NCI-H526 (cell line): ENCODE data around the gene ADGRA1.

Source experiments
- DNase-seq, 2 experiments: peaks; one replicate each; lab custom pipeline; 2025; lab: John Stamatoyannopoulos, UW

Gene ADGRA1

DNA sequence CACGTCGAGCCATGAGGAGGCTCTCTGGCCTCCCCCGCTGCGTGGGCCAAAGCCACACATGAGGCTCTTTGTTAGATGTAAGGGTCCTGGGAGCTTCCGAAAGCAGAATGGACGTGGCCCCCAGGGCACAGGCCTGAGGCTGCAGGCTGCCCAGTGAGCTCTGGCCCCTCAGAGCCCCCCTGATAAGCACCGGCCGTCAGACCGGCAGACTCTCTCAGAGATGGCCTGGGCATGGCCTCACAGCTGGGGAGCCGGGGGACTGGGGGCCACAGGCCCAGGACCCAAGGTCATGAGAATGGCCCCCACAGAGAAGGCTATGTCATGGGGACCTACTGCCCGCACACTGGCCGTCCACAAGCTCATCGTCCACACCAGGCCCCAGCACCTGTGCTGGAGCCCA is 31.7 kb upstream of the ADGRA1 start:
- DNase-seq, result no peak

DNA sequence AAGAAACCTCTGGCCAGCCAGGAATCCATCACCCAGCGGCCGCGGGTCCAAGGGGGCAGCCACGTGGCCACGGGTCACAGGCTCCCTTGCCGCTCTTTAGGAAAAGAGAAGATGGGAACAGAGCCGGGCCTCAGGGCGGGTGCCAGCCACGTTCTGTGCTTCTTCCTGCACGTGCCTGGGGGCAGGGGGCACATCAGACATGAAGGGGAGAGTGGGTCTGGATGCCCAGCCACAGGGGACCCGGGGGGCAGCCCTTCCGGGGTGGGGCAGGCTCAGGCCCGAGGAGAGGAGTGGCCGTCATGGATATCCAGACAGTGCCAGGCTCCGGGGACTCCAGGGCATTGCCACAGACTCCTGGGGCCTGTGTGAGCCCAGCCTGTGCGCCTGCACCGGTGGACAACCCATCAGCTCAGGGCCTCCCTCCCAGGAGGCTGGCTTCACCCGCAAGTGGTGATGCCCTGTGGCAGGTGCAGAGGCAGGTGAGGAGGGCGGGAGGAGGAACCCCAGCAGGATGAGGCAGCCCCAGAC is 31.0 kb upstream of the ADGRA1 start:
- DNase-seq, result no peak

DNA sequence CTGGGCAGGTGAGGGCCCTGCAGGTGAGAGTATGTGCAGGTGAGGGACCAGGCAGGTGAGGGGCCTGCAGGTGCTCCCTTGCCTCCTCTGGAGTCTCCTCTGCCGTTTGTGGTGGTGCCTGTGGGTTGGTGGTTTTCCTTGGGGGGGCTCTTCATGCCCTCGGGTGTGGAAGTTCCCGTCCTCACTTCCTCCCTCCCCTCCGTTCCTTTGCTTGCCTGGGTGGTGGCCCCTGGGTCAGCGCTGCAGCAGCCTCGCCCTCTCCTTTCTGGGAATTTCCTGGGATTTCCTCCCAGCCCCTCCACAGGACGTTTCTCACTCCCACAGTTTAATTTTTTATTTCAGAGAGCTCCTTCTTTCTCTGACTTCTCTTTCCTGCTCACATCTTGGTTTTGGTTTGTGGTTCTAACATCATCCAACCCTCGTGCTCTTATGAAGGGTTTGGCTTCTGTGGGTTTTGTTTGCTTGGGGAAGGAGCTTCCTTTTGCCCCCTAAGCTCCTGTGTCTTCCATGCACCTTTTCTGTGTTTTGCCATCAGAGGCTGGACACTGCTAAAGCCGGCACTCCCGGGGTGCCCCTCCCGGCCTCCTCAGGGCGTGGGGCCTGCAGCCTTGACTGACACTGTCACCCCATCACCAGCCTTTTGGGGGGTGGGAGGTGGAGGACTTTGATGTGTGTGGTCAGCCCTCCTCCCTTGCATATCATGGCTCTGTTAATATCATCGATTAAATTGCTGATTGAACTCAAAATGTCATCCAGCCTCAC is 29.2 kb upstream of the ADGRA1 start:
- DNase-seq, result no peak

DNA sequence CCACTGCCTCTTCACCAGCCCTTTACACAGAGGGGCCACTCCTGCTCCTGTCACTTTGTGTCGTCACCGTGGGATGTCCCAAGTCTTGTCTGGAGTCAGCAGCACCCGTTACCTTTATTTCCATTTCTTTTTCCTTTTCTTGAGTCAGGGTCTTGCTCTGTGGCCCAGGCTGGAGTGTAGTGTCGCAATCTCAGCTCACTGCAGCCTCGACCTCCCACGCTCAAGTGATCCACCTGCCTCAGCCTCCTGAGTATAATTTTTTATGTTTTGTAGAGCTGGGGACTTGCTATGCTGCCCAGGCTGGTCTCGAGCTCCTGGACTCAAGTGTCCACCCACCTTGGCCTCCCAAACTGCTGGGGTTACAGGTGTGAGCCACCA is 28.6 kb upstream of the ADGRA1 start:
- DNase-seq, result no peak

DNA sequence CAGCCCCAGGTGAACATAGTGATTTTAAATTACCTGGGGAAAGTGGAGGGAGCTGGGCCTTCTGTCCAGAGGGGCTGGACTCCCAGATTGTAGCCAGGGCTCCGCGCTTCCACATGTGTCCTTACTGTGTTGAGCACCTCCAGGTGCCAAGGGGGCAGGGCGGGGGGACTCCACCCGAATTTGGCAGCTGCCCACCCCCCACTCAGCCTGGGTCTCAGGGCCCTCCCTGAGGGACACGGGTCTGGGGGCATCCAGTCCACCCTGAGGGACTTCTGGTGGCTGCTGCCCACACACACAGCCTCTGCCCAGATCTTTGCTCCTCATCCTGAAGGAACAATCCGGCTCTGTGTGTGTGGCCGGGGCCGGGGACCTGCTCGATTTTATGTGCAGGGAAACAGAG is 28.2 kb upstream of the ADGRA1 start:
- no peak for DNase-seq

DNA sequence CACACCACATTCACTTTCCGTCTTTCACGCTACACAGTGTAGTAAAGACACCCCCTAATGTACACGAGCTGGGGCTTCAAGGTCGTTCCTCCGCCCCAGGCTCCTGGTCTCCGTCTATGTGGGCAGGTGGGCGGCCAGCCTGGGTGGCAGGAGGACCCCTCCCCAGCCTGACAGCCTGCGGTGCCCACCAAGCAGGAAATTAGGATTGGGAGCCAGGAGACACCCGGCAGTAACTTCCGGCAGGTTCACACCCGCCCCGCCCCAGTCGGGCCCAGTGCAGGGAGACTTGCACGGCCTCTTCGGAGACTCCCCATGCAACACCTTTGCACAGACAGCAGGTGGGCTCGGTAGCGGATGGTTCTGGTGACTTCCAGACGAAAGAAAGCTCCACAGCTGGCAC is 27.7 kb upstream of the ADGRA1 start:
- DNase-seq, result no peak

DNA sequence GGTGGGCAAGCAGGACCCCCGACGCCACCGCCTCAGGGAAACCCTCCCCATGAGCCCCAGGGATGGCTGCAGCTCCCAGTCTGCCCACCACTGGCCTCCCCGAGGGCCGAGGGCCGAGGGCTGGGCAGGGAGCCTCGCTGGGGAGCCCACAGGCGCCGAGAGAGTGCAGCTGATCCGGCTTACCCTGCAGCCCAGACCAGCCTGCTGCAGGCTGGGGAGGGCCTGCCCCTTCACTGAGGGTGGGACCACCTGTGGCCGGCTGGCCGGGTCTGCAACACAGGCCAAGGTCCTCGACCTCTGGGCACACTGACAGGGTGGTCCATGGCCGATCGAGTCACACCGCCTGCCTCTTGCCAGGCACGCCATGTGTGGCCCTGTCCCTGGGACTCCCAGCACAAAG is 27.3 kb upstream of the ADGRA1 start:
- no peak for DNase-seq

DNA sequence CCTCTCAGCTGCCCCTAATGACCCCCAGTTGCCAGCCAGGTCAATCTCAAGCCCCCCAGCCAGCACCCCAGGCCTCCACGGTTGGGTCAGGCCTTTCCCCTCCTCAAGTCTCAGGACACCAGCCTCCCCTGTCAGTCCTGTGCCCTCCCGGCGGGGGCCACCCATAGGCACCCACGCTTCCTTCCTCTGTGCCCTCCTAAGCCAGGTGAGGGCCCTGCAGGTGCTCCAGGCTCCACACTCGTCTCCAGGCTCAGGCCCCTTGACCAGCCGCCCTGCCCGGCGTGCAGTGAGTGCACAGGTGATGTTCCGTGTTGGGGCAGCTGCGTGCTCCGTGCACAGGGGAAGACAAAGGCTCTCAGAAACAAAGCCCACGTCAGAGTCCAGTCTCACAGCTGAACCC is 26.8 kb upstream of the ADGRA1 start:
- no peak for DNase-seq

DNA sequence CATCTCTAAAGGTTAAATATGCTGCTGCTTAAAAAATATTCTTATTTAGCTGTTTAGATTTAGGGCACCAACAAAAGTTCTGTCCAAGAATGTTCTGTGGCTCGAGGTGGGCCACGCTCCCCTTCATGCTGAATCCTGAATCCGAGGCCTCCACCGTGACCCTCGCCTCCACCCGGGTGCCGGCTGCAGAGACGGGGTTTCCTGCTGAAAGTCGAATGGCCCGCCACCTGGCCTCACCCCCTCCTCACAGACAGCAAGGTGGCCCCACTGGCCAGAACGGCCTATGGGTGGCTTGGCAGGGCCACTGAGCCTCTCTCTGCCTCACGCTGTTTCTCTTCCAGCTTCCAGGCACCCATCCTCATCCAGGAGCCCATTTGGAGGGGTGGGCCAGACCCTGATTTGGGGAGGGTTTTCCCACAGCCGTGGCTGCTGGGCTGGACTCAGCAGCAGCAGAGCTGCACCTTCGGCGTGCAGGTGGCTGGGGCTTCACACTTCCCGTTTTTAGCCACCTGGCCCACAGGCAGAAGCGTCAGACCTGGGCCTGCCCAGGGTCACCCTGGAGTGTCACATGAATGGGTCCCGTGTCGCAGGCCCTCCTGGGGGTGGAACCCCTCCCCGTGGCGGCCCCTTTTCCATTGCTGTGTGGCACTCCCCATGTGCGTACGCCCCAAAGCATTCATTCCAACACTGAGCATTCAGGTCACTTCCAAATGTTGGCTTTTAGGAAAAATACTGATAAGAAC is 26.3 kb upstream of the ADGRA1 start:
- no peak for DNase-seq

DNA sequence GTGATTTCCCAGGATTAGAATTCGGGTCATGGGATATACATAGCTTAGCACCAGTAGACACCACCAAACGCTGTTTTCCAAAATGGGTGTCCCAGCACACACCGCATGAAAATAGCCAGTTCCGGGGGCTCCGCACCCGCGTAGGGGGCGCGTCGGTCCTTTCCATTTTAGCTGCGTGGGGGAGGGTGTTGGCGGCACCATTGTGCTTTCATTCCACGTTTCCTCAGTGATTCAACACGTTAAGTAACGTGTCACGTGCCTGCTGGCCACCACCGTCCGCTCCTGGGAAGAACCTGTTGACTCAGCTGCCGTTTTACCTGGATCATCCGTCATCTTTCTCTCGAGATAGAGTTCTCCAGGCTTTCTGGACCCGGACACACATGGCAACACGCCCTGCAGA is 25.6 kb upstream of the ADGRA1 start:
- DNase-seq, result no peak

DNA sequence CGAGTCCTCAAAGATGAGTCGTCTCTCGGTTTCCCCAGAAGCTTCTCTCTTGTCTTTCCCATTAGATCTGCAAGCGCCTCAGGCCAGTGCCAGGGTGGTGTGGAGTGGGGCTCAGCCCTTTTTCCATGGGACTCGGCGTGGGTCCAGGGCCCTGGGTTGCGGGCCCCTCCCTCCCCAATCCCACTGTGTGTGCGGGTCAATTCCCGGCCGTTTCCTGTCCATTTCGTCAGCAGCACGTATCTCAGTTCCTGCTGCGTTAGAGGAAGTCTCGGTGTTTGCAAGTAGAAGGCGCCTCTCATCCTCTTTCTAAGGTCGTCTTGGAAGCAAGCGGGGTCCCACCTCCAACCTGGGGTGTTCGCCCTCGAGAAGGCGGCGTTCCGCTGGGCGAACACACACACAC is 25.1 kb upstream of the ADGRA1 start:
- no peak for DNase-seq

DNA sequence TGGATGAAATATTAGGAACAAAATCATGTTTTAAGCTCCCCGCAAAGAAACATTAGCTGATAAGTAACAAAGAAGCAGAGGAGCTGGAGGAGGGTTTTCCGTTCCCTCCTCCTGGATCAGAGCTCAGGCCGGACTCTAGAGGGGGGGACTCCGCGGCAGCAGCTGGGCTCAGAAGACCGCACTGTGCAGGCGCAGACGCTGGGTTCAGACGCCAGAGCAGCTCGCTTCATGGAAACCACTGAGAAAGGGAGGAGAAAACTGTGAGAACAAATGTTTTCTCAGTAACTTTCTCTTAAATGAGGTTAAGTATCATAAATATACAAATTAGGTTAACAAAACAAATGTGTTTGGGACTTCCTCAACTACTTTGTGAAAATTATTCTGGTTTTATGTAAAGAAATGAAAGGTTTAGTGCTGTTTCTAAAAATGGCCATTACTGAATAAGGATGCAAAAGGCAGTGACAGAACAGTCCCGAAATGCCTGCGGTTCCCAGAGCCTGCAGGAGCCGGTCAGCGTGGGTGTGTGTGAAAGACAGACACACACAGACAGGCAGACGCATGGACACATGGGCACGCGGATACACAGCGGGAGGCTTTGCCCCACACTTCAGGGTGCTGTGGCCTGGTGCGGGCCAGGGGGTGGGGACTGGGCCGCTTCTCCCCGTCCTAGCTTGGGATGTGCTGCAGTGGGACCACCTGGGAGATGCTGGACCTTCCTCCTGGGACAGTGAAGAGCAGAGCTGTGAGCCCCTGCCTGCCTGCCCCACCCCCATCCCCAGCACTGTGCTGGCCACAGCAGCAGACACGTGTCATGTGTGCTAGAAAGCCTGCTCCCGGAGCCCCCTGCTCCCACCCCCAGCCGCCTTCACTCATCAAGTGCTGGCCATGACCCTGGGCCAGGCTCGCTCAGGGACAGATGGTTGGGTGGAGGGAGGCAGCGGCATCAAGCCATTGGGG is 20.3 kb upstream of the ADGRA1 start:
- DNase-seq, result no peak

DNA sequence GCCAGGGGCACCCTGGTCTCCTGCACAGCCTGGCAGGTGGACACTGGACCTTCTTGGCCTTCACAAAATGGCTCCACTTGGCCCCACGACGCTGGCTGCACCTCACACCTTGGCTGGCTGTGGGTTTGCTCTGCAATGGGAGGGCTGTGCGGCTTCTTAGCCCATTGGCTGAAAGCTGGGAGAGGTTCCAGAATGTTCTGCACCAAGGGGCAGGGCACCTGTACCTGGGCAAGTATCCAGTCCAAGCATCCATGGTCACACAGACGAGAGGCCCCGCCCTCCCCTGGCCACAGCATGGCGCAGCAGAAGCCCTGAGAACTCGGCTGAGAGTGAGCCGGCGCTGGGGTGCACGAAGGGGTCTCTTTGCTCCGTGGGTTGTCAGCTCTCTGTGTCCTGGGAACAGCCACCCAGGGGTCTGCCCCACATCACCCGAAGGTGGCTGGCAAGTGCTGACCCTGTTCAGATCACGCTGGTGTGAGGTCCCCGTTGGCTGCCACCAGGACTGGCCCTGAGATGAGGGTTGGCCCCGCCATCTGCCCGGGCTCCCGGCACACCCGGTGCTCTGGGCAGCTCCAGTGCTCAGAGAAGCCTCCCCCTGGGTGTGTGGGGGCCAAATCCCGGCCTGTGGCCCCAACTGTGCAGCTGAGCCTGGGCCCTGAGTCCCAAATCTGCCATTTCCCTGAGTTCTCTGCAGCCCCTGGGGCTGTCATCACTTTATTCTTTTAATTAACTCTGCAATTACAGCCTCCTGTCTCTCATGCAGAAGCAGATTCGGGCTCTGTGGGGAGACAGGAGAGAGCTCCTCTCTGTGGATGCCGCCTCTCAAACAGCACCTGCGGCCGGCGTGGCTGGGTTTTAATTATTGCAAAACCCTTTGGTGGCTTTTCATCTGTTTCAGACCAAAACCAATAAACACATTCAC is 19.4 kb upstream of the ADGRA1 start:
- DNase-seq, result no peak

DNA sequence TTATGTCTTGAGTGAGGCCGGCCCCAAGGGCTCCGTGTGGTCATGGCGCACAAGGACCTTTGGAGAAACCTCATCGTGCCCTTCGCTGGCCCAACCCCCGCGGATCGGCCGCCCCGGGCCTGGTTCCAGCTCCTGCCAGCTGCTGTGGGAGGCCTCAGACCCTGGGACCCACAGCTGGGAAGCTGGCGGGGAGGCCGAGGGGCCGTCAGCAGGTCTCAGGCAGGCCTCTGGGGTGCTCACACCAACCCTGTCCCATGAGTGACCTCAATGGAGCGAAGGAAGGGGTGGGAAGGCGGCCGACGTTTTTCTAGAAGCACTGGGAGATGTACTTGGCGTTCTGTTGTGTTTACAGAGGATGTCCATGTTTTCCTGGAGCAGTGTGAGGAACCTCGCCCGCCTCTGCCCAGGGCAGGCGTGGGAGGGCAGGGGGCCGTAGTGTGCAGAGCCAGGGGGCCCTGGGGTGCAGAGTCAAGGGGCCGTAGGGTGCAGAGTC is 18.6 kb upstream of the ADGRA1 start:
- DNase-seq, result no peak

DNA sequence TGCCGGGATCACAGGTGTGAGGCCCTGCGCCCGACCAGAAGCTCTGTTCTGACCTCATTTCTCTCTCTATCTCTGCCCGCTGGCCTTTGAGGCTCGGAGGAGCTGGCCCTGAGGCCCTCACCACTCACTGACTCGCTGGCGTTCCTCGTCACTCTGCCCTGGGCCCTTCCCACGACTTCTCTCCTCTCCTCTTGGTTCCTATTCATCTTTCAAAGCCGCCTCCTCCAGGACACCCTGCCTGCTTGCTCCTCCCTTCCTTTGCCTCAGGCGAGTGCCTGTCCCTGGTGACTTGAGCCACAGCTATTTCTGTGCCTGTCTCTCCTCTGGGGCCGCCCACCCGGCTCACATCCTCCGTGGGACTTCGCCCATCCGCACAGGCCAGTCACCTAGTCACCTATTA is 17.3 kb upstream of the ADGRA1 start:
- no peak for DNase-seq

DNA sequence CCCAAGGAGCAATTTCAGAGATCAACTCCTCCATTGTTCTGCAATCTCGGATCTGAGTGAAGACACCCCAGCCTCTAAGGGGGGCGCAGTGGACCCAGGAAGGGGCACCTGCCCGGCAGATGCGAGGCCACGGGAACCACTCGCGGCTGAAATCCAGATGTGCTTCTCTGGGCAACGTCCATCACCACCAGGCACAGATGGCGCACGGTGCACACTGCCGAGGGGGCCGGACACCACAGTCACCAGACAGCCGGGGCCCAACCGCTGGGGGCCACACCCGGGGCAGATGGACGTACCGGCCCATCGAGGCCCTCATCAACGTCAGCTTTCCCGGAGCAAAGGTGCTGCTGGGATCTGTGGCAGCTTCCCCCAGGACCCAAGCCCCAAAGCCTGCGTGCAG is 16.9 kb upstream of the ADGRA1 start:
- no peak for DNase-seq

DNA sequence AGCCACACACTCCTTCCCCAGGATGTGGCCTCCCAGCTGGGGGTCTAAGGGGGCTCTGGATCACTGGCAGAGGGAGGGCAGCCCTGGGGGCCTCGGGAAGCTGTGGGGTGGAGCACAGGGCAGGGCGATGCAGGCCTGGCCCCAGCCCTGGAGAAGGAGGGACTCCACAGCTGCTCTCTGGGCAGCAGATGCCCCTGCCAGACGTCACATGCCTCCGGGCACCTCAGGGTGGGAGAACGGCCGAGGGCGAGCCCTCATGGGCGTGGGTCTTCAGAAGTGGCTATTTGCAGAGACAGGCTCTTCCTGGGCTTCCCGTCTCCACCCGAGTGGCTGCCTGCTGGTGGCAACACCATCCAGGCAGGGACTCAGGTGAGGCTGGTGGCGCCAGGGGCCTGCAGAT is 16.0 kb upstream of the ADGRA1 start:
- no peak for DNase-seq

DNA sequence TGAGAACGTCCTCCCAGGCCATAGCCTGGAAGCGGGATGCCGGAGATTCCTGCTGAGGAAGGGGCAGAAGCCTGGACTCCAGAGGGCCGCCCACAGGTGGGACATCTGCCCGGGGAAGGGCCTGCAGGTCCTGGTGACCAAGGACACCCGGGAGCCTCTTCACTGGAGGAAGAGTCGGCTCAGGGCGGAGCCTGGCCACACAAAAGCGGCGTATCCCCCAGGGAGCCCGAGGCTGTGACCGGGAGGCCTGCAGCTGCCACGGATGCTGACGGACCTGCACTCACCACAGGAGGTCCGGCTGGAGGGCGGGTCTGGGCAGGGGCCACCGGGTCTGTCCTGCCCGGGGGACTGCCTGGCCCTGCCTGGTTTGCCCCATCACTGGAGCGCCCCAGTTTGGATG is 15.5 kb upstream of the ADGRA1 start:
- no peak for DNase-seq

DNA sequence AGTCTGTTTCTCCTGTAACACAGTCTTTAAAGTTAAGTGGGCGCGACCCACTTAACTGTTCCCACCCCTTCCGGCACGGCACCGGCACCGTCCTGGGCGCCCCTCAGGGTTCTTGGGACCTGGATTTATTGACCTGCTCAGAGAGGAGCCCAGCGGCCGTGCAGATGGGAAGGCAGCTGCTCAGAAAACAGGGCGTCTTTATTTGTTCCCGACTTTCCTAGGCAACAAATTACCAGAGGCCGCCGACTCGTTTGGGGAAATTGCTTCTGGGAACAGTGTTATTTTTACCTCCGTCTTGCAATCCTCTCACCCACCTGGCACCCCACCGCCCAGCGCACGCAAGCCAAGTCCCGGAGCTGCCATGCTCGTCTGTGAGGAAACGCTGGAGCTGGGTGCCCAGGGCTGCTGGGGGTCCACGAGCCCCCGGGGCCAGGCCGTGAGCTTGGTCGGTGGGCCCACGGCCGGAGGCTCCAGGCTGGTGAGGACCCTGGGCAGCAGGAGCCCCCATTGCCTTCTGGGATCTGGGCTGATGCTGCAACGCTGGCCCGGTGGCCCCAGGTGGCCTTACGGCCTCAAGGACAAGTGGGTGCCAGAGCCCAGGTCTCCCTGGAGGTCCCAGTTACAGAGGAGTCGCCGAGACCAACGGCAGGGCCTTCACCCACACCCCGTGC is 14.9 kb upstream of the ADGRA1 start:
- DNase-seq, result no peak

DNA sequence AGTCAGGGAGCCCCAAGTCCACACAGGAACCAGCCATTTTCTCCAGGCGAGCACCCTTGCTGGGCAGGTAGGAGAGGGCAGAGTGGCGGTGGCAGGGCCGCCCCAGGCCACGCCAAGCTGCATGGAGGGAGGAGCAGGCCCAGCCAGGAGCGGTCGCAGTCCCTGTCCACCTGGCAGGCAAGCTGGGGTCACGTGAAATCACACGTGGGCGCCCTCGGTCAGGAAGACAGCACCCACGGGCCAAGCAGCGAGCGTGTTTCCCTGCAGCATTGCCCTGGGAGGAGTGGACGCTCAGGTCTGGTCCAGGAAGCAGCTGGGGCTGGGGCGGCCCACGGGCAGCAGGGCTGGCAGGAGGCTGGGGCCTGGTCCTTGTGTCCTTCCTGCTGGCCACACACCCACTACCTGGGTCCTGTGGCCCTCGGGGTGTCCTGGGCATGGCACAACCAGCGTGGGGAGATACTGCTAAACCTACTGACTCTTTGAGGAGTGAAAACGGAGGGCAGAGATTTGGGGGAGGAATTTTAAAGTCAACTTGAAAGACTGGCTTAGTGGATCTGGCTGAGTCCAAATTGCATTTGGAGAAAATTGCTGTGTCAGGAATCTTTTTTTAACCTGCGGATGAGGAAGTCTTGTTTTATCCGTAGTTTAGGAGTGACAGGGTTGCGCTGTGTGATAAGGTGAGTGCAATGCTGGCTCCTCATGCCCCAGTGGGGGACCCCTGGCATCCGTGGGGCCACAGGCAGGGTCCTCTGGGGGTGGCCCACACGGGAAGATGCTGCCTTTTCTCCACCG is 12.2 kb upstream of the ADGRA1 start:
- DNase-seq, result no peak
